HTR-8/SVneo (cell line): ENCODE measurements around the gene MMP3.

Source experiments
- DNase-seq: peaks from one replicate; pipeline ENCODE4 v3.0.0; 2011; ENCODE audit warnings: low spot score, mixed read lengths; ENCODE audit not compliant: insufficient read length
- FAIRE-seq: peaks from 2 replicates; lab custom pipeline; 2011; peaks lifted over from hg19 to GRCh38; lab: Jason Lieb, UNC

The MMP3 gene

DNA sequence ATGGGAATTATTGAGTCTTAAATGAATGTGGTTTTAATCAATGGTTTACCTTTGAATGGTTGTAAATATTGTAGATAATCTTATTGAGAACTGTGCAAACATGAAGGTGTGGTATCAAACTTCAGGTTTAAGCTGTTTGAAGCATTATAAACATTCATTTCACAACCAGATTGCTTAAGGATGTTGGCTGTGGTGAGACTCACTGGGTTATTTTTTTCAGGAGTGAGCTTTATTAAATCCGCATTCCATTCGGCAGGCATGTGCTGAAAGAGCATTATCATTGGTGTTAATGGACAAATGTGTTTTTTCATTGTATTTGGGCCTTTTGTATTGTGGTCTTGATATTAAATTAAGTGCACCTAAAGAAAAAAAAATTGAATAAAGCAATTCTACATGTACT, 9.7 kb downstream of the MMP3 start:
- no peak for FAIRE-seq
- no peak for DNase-seq

GRCh38 chr11:102832612-102833011, 10.8 kb downstream of the MMP3 start:
- FAIRE-seq (peak; percentile 62), DNase-seq (no peak)

- FAIRE-seq (no peak), DNase-seq (no peak)
Measured at GRCh38 chr11:102831489-102832440, 11.6 kb downstream of the MMP3 start.

DNA sequence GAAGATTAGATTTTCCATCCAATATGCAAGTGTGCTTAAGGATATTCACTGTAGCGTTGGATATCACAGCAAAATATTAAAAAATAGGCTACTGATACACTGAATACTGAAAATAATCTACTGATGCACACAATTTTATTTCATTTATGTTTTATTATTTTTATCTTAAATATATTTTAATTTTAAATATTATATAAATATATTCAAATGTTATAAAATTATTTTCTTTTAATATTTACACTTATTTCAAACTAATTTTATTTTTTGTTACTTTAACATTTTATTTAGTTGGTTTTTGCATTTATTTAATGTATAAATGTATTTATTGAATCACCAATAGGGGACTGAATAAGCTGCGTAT, 12.3 kb downstream of the MMP3 start:
- DNase-seq (no peak), FAIRE-seq (no peak)

- FAIRE-seq = peak; percentile 87
- no peak for DNase-seq
Measured at GRCh38 chr11:102830001-102830727, 13.2 kb downstream of the MMP3 start.

DNA sequence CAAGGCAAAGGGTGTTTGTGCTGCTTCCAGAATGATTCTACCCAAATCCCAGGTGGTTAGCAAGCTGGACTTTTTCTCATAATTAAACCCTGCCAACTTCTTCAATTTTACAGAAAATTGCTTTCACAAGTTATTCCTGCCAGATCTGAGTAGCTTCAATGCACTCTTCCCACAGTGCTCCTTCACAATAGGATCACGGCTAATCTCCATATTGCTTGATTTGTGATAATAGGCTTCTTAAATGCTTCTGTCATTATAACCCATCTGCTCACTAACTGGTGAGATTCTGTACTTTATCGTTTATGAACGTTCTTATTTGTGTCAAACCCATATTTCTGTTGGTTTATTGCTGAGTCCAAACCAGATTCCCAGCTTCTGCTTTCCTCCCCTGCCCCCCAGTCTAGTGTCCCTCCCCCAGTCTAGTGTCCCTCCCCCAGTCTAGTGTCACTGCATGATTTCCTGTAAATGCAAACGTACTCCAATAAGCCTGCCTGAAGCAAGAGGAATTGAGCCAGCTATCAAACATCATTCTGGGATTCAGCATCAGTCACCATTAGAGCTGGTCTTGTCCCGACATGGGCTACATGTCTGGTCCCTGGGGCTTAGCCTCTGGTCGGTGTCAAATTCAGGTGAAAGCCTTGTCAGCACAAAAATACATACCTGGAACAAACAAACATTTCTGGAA, 14.0 kb downstream of the MMP3 start:
- peak; percentile 82 for FAIRE-seq
- DNase-seq = no peak

DNA sequence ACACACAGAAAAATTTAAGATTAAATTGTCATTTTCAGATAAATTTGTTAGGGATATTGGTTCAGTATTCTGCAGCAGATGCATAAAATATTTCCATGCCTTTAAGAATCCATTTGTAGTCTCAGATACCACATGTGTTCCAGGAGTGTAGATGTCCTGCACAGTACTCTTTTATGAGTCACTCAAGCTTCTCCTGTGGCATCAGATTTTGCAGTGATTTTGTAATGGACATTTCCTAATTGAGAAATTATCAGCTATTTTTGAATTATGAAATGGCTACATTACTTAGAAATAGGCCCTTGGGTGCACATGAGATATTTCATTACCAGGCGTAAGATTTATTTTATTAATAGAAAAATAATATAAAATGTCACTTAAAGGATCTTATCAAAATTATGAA, 18.9 kb downstream of the MMP3 start:
- no peak for DNase-seq
- no peak for FAIRE-seq

- no peak for FAIRE-seq
- no peak for DNase-seq
Measured at GRCh38 chr11:102819491-102819890, 23.9 kb downstream of the MMP3 start.

- FAIRE-seq (no peak), DNase-seq (no peak)
Measured at GRCh38 chr11:102813484-102813883, 29.9 kb downstream of the MMP3 start.

DNA sequence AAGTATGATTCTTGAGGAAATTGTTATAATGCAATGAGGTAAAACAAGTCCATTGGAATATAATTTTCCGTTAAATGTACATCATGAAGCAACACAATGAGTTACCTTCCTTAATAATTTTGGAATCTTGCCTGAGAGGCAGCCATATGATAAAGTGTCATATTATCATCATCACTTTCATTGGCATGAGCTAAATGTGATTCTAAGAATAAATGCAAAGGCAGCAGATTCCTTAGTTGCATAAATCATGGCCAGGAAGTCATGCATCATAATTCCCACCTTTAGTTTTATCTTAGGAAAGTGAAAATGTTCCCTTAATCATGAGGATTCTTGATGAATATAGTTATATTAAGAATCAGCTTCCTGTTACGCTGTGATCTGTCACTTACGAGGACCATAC, 31.2 kb downstream of the MMP3 start:
- no peak for FAIRE-seq
- no peak for DNase-seq

- peak; percentile 56 for DNase-seq
- FAIRE-seq = peak; percentile 94
Measured at GRCh38 chr11:102810950-102811660, 32.3 kb downstream of the MMP3 start.

- no peak for FAIRE-seq
Measured at GRCh38 chr11:102809971-102810370, 33.4 kb downstream of the MMP3 start.

GRCh38 chr11:102807921-102808320, 35.5 kb downstream of the MMP3 start:
- DNase-seq (no peak), FAIRE-seq (peak; percentile 62)

More at GRCh38 chr11:102809971-102810370, 33.4 kb downstream of the MMP3 start:
- DNase-seq = no peak

GRCh38 chr11:102806296-102806695, 37.1 kb downstream of the MMP3 start:
- DNase-seq (no peak), FAIRE-seq (no peak)

DNA sequence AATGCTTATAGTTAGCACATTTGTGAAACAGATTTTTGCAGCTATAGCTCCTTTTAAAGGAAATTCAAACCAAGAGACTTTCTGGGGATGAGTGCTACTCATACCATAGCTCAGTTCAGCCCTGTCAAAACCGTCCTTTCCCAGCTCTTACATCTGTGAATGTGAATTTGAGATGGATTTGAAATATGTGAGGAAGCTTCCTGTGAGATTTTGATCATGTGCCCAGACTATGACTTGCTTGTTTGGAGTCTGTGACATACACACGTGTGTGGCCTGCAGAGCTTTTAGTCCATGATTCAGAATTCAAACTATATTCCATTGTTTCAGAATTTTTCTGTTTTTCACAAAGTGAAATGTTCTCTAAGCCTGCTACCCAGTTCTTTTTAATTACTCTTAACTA, 41.1 kb downstream of the MMP3 start:
- no peak for FAIRE-seq
- no peak for DNase-seq

- no peak for DNase-seq
- no peak for FAIRE-seq
Measured at GRCh38 chr11:102800767-102801166, 42.6 kb downstream of the MMP3 start.

DNA sequence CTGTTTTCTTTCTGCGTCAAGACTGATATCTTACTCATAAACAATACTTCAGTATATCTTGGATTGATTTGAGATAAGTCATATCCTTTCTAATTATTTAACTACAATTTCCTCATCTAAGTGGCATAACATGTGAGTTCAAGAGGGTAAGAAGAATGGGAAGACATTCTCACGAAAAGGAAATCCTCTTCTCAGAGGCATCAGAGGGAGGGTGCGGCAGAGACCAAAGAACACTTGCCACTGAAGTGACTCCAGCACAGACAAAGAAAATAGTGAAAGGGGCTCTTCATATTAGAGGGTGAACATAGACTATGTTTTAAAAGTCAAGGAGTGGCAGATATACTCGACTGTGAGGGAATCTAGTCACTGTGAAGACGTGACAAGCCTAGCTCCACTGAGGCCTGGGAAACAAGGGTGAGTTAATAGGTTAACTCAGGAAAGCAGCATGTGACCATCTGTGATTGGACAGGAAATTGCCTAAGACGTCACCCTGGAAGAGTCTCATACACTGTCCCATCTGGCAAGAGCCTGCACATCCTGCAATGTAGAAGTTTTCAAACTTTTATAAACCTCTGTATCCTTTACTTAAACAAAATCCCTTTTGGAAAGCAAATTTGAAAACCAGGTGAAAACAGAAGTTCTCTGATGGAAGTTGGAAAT, 43.6 kb downstream of the MMP3 start:
- no peak for DNase-seq
- peak; percentile 64 for FAIRE-seq

DNA sequence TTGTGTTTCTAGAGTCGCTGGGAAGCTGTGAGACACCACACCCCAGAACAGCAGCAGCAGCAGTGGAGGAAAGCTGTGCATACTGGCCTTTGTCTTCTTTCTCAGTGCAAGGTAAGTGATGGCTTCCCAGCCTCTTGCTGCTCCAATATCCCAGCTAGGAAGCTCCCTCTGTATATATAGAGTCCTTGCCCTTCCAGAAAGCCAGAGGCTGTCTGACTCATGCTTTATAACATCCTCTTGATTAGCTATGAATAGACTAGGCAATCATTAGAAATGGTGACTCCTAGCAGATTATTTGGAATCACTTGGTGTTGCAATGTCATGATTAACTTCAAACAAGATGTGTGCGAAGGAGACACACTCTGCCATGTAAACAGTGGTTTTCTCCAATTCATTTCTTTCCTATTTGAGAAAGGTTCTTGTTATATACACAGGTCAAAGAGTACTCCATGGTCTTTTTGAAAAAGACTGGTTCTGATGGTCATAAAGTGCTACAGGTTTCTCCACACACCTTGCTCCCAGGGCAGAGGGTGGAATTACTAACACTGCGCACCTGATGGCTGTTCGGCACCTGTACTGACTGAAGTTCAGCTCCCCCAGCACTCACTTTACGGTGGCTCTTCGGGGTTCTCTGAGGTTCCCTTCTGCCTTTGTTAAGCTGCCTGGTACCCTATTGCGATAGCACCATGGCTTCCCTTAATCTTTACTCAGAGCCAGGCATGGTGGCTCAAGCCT, 45.2 kb downstream of the MMP3 start, which contains the start of gene MMP1:
MMP1 (minus strand) TSS at position 149 of the 735 bp plus-strand sequence; CDS start at position 81, 68 bp downstream.
- DNase-seq (no peak), FAIRE-seq (peak; percentile 82)

- FAIRE-seq (no peak), DNase-seq (no peak)
Measured at GRCh38 chr11:102794382-102794781, 49.0 kb downstream of the MMP3 start.
